MM.1S (cell line): ENCODE measurements around the gene GPBP1L1.

Experiments used
- CTCF ChIP-seq: fragments of 300-600 bp; sonication (generic); IDR thresholded peaks from 2 replicates; pipeline ENCODE4 v1.5.1; 2016; ENCODE audit warnings: antibody characterized with exemption, low read length, mixed read lengths
- EZH2 ChIP-seq: fragments of 300-600 bp; sonication (generic); optimal IDR thresholded peaks from 2 replicates; pipeline ENCODE3; 2017; ENCODE audit warnings: low read depth, mild to moderate bottlenecking, antibody characterized with exemption, low read length, mixed read lengths

- no peak for TF ChIP-seq EZH2
- no peak for TF ChIP-seq CTCF
Observed at GRCh38 chr1:45678489-45678888, 7.8 kb downstream of the GPBP1L1 start.
